CD4-positive, alpha-beta T cell treated with Interleukin-15 for 4 hours (primary cell): ENCODE data around the gene PNMA8A.
"Not testable (repeated sequence)": the region's sequence is repeated elsewhere in the genome, so short reads cannot be mapped to it uniquely, and the experiment has no call there.

Experiments used
- DNase-seq: peaks from one replicate; pipeline ENCODE4 v3.0.0-alpha.2; 2020; ENCODE audit warnings: low spot score

PNMA8A gene, protein sequence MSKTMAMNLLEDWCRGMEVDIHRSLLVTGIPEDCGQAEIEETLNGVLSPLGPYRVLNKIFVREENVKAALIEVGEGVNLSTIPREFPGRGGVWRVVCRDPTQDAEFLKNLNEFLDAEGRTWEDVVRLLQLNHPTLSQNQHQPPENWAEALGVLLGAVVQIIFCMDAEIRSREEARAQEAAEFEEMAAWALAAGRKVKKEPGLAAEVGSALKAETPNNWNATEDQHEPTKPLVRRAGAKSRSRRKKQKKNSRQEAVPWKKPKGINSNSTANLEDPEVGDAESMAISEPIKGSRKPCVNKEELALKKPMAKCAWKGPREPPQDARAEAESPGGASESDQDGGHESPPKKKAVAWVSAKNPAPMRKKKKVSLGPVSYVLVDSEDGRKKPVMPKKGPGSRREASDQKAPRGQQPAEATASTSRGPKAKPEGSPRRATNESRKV

DNA sequence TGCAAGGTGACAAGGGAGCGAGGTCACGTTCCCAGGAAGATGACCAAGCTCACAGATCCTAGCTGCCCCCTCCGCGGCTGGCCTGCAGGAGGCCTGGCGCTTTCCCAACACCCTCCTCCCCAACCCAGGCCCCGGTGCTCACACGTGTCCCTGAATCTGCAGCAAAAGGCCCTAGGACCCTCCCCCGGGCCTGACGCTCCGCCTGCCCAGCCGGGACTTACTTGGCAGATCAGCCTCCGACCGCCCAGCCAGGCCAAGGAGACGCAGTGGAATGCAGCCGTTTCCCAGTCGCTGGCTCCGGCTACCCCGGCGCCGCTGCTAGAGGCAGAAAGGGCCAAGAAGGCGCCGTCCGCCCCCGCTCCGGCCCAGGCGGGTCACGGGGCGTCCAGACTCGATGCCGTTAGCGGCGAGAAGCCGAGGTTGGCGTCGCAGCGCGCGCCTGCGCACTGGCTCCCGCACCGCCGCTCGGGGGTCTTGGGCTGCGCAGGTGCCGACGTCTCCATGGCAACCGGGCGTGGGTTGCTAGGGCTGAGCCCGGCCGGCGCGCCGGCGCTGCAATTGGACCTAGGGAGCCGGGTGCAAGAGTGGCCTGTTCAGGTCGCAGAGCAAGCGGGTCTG, at the start of gene PNMA8A:
Gene PNMA8A, minus strand, starts transcription at position 448 of the 618 bp plus-strand sequence. CDS start 528 bp downstream, outside the sequence.
- DNase-seq = no peak

DNA sequence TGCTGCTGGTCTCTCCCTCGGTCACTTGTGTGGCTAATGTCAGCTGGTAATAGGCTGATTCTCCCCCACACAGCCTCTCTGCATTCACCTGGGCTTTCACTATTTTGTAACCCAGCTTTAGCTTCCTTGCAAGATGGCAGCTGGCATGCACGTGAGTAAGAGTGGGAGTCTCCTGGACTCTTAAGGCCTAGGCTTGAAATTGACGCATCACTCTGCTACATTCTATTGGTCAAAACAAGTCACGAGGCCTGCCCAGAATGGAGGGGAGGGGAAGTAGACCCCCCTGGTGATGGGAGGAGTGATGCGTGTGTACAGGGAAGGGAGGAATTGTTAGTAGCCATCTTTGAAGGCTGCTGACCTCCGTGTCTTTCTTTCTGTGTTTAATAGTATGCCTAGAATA, 49.3 kb upstream of the PNMA8A start:
- no peak for DNase-seq

DNA sequence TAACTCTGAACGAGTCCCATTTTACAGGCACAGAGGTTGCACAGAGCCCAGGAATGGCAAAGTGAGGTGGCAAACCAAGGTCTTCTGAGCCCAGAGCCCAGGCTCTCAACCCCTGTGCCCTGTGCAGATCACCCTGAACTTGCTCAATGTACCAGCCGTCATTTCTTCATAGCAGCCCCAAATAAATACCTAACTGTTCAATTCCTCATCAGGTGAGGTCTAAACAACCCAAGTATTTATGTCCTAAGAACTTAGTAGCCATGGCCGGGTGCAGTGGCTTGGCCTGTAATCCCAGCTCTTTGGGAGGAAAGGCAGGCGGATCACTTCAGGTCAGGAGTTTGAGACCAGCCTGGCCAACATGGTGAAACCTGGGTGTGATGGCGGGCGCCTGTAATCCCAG, 46.1 kb upstream of the PNMA8A start:
- DNase-seq = no peak

GRCh38 chr19:46515879-46516350, 44.6 kb upstream of the PNMA8A start:
- peak; percentile 42 for DNase-seq

DNA sequence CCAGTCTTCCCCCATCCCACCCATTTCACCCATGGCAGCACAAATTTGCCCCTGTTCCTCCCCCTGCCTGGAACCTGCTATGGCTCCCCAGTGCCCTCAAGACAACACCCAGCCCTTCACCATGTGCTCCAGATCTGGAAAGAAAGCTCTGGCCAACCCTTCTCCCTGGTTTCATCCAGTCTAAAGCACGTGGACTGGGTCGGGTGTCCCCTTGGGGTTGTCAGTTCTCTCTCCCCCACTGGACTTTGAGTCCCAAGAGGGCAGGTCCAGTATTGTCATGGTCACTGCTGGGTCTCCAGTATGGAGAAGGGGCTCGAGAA, 43.9 kb upstream of the PNMA8A start:
- no peak for DNase-seq

DNA sequence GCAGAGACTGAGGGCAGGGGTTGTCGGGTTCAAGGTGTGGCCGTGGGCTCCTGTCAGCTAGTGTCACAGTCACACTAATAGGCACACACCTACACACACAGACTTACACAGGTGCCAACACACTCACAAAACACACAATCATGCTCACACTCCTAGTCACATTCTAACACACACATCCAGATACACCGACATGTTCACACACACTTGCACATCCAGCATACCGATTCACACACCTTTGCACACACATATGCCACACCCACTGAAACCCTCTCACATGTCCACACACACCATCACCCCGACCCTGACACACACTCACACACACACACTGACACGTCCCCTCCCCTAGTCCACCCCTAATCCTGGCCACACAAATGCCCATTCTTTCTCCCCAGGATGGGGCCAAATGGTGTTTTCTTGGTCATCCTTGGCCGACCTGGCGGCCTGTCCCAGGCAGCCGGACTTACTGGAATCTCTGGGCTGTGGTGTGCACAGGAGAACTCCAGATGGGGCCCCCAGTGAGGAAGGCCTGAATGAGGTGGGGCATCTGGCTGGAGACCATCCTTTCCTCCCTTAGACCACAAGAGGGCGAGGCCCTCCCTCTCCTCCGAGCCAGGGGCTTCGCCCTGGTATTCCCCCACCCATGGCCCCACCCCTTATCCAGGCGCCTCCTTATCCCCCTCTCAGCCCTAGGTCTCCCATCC, 43.4 kb upstream of the PNMA8A start:
- DNase-seq = no peak

- DNase-seq = peak; percentile 72
Measured at GRCh38 chr19:46513461-46514236, 42.3 kb upstream of the PNMA8A start.

DNA sequence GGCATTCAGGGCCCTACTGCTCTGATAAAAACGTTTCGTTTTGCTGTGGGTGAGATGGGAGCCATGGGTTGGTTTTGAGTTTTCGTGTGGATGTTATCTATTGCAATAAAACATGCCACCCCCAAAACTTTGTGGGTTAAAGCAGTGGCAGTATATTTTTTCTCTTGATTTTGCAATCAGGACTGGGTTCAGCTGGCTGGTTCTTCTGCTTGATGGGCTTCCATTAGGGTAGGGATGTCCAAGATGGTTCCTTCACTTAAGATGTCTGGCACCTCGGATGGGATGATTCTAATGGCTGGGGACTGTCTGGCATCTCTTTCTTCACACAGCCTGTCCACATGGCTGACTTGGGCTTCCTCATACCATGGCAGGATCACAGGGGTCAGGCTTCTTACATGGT, 39.9 kb upstream of the PNMA8A start:
- DNase-seq = no peak

- no peak for DNase-seq
Measured at GRCh38 chr19:46508206-46508605, 36.8 kb upstream of the PNMA8A start.

GRCh38 chr19:46503848-46504453, 32.6 kb upstream of the PNMA8A start:
- DNase-seq = no peak

GRCh38 chr19:46502891-46503290, 31.5 kb upstream of the PNMA8A start:
- DNase-seq = no peak

GRCh38 chr19:46499692-46500091, 28.3 kb upstream of the PNMA8A start:
- no peak for DNase-seq

DNA sequence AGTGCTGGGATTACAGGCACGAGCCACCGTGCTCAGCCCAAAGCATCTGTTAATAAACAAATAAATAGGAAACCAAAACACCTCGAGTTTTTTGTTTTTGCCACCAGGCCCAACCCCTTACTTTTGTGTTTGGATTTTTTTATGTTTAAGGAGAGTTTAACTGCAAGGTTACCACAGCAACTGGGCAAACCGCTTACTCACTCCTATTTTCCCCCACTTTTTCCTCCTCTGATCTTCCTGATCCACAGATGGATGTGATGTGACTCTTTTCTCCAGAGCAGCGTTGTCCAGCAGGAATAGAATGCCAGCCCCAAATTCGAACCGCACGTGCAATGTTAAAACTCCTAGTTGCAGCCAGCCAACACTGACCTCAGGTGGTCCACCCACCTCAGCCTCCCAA, 26.4 kb upstream of the PNMA8A start:
- no peak for DNase-seq

DNA sequence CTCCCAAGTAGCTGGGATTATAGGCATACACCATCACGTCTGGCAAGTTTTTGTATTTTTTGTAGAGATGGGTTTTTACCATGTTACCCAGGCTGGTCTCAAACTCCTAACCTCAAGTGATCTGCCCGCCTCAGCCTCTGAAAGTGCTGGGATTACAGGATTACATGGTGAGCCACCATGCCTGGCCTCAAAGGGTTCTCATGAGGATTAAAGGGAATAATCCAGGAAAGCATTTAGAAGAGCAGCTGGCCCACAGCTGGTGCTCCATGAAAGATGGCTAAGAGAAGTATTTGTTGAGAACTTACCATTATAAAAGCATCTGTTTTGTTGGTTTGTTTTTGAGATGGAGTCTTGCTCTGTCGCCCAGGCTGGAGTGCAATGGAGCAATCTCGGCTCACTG, 25.5 kb upstream of the PNMA8A start:
- DNase-seq = not testable (repeated sequence)

DNA sequence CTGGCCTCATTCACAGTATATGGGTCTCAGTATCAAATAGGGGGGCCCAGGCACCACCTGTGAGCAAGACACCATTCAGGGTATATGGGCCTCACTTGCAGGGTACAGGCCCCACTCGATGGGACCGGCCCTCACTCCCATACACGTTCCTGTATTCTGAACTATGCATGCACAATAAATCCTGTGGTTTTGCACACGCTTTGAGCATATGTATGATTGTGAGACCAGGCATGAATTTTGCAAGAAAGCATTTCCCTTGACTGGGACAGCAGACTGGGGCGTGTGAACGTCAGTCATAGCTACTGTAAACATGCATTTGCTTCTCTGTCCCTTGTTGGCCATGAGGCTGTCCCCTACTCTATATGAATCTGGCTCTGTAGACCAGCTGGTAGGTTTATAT, 24.9 kb upstream of the PNMA8A start:
- no peak for DNase-seq

DNA sequence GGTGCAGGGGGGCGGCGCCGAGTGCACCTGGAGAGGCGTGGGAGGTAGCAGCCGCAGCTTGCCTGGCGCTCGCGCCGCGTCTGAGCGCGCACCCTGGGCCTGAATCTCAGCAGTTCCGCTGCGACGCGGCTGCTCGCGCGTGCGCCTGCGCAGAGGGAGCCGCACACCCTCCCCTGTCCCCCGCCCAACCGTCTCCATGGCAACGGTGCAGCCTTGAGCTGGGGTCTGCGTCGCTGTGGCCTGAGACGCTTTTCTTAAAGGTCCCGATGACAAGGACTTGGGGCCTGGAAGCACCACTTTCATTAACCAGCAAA, 24.4 kb upstream of the PNMA8A start, which contains the start of gene PNMA8B:
Gene PNMA8B, minus strand, starts transcription at position 82 of the 314 bp plus-strand sequence. CDS start 402 bp downstream, outside the sequence.
- DNase-seq = no peak

DNA sequence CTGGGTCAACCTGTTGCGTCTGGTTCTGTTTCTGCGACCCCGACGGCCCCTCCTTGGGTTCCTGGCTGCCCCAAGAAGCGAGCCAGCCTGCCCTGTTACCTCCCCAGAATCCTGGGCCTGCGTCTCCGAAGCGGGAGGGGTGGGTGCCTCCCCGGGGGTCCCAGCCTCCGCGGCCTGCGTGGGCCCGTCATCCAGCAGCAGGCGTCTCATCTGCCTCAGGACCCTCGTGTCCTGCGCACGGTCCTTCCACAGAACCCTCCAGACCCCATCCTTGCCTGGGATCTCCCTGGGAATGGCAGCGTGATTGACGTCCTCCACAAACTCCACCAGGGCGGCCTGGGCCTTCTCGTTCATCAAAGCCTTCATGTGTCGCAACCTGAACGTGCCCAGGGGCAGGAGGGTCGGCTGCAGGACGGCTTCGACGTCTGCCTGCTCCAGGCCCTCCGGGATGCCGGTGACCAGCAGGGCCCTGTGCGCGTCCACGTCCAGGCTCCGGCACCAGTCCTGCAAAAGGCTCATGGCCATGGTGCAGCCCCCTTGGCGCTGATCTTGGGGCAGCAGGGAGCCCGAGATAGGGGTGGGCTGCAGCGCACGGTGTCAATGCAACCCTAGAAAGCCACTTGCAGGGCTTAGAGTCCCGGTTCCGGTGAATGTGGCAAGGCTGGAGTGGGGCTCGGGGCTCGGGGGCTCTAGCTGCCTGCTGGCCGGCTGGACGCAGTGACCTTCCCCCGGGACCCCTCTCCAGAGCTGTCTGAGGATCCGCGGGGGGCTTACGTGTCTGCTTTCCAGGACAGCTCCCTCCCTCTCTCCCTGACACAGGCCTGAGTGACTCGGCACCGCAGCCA, 23.8 kb upstream of the PNMA8A start:
- DNase-seq = no peak

DNA sequence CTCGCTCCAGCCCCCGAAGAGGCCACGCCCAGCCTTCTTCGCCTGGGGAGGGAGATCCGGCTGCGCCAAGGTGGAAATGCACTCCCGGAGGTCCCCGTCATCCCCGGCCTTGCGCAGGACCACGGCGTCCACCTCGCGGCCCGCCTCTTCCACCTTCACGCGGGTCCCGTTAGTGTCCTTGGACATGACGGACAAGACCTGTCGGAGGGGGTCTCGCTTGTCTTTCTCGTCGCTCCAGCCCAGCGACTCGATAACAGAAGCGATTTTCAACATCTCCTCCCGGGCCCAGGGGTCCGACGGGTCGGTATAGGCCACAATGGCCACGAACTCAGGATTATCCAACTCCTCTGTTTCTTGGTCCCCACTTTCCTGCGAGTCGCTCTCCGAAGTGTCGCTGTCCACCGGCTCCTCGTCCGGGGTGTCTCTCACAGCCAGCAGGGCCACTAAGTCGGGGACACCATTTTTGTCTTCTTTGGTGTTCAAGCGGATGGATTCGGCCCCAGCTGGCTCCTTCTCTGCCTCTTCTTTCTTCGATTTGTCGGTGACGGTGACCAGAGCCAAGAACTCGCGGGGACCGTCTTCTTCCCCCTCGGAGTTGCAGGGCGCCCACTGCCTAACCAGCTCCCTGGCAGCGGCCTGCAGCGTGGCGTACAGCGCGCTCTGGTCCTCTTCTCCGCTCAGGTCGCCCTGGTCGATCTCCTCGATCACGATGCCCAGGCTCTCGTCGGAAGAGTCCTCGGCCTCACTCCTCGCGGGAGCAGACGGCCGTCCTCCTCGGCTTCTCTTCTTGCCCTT, 23.0 kb upstream of the PNMA8A start:
- no peak for DNase-seq

DNA sequence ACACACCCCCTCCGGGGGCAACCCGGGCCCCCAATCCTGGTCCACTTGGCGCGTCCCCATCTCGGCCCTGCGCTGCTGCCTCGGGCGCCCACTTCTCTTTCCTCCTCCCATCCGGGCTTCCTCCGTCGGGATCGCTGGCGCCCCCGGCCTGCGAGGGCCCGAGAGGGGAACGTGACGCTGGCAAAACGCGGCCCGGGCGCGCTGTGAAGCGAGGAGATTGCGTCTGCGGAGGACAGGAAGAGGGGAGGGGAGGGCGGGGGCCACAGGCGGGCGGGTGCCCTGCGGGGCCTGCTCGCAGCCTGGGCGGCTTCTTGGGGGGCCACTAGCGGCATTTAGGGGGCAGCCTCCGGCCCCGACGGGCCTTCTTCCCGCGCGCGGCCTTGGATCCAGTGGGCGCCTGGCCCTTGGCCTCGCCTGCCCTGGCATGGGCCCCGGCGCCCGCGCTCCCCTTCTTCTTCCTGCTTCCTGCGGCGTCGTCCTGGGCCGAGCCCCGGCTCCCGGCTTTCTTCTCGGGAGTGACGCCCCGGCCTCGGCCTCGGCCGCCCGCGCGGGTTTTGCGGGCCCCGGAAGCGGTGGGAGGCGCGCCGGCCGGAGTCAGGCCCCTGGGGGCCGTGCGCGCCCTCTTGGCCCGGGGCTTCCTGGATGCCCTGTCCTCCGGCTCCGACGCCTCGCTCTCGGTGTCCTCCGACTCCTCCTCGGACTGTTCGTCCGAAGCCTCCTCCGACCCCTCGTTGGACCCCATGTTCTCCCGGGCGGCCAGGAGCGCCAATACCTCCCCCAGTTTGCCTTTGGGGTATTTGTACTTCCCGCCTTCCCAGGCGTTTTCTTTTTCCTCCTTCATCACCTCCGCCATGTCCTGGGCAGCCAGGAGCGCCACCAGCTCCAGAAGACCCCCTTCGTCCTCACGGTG, 22.1 kb upstream of the PNMA8A start:
- DNase-seq = no peak
